T47D (cell line): ENCODE results near the gene IL6ST.
"Not testable (repeated sequence)": the region's sequence is repeated elsewhere in the genome, so short reads cannot be mapped to it uniquely, and the experiment has no call there.

Experiments used
- DNase-seq, 2 experiments: peaks; one replicate each; pipeline versions ENCODE4 v3.0.0 to v3.0.0-alpha.2; 2011 to 2012; ENCODE audit warnings: low read depth in 1 of 2, low spot score in 1 of 2
- JUND ChIP-seq: IDR thresholded peaks from 2 replicates; pipeline ENCODE4 v1.6.1; 2012; ENCODE audit warnings: low read depth
- in situ Hi-C: cut with HindIII; loops from 2 replicates; pipeline ENCODE4 v1.10.0; 2016; ENCODE audit warnings: low sequenced_read_pairs, low pct_unique_long_range_greater_than_20kb

IL6ST gene

GRCh38 chr5:55994495-55994997 lies at the start of gene IL6ST:
TSS of gene IL6ST (minus strand) at chr5:55994963. CDS start at chr5:55976278, 18,685 bp downstream.
- TF ChIP-seq JUND, result no peak
- DNase-seq, result peak in 1 of 2 experiments; percentile 69
- in situ Hi-C loops, result no loop called here

- in situ Hi-C loops, result no loop called here
- no peak; the same call in 1 of the 2 replicates for TF ChIP-seq JUND
- no peak for DNase-seq
Measured at GRCh38 chr5:56039985-56040384, 45.2 kb upstream of the IL6ST start.

GRCh38 chr5:56038206-56038605 lies 43.4 kb upstream of the IL6ST start:
- in situ Hi-C loops, result not testable (repeated sequence)

GRCh38 chr5:56037531-56038010 lies 42.8 kb upstream of the IL6ST start:
- in situ Hi-C loops, result no loop called here
- DNase-seq, result no peak
- TF ChIP-seq JUND, result no peak

More at GRCh38 chr5:56038206-56038605, 43.4 kb upstream of the IL6ST start:
- not testable (repeated sequence) for DNase-seq

- DNase-seq, in situ Hi-C loops: not testable (repeated sequence)
Measured at GRCh38 chr5:56035394-56035793, 40.6 kb upstream of the IL6ST start.

GRCh38 chr5:56029871-56030630 lies 35.3 kb upstream of the IL6ST start:
- in situ Hi-C loops, result not testable (repeated sequence)
- DNase-seq, result peak in 1 of 2 experiments; percentile 99
- TF ChIP-seq JUND, result peak; percentile 91; the same call in 1 of the 2 replicates

- in situ Hi-C loops, result no loop called here
- no peak for TF ChIP-seq JUND
- DNase-seq, result no peak
Measured at GRCh38 chr5:56029457-56029856, 34.7 kb upstream of the IL6ST start.

- DNase-seq, result peak in 1 of 2 experiments; percentile 76
- TF ChIP-seq JUND, result no peak
- in situ Hi-C loops, result no loop called here
Measured at GRCh38 chr5:56028708-56029107, 33.9 kb upstream of the IL6ST start.

- in situ Hi-C loops, result no loop called here
- DNase-seq, result no peak
Measured at GRCh38 chr5:56026863-56027300, 32.1 kb upstream of the IL6ST start.

GRCh38 chr5:56025151-56025885 lies 30.6 kb upstream of the IL6ST start:
- in situ Hi-C loops, result no loop called here
- peak in 1 of 2 experiments; percentile 43 for DNase-seq
- no peak for TF ChIP-seq JUND

More at GRCh38 chr5:56026863-56027300, 32.1 kb upstream of the IL6ST start:
- TF ChIP-seq JUND, result no peak

- DNase-seq, result no peak
- TF ChIP-seq JUND, result no peak
- in situ Hi-C loops, result no loop called here
Measured at GRCh38 chr5:56024810-56025150, 30.0 kb upstream of the IL6ST start.

- no peak for DNase-seq
- no peak for TF ChIP-seq JUND
- in situ Hi-C loops, result no loop called here
Measured at GRCh38 chr5:56023296-56023695, 28.5 kb upstream of the IL6ST start.
